Thoracic aorta (tissue), 2 donors: ENCODE data around the gene COX14. TPM values are rescaled to one million over a fixed set of nuclear protein-coding genes. Genes with fewer than 3 reads are reported as not detected.

Experiments used
- ATAC-seq: fragments of 150-250 bp; one replicate; pipeline ENCODE4 v1.8.0; 2017; ENCODE audit warnings: low read depth; ENCODE audit not compliant: insufficient number of reproducible peaks, low FRiP score
- DNase-seq: peaks from one replicate; pipeline ENCODE4 v3.0.0-alpha.2; 2020; ENCODE audit warnings: low spot score
- H3K27ac ChIP-seq, 2 donors: fragments of 200-600 bp; sonication (generic); 1 replicate in 1 of 2; 2 replicates in 1 of 2; pipeline ENCODE4 v1.5.1; 2016; ENCODE audit warnings: mild to moderate bottlenecking in 2 of 2, moderate library complexity in 2 of 2
- H3K27me3 ChIP-seq: fragments of 200-600 bp; sonication (generic); replicated peaks from 2 replicates; pipeline ENCODE4 v1.6.0; 2016; ENCODE audit warnings: mild to moderate bottlenecking; ENCODE audit not compliant: insufficient read depth
- H3K36me3 ChIP-seq: fragments of 200-600 bp; sonication (generic); one replicate; pipeline ENCODE4 v1.5.1; 2016
- H3K4me1 ChIP-seq, 2 donors: fragments of 200-600 bp; sonication (generic); 1 replicate in 1 of 2; 2 replicates in 1 of 2; pipeline versions ENCODE4 v1.5.1 to v1.6.0; 2016; ENCODE audit warnings: low read depth in 2 of 2, mild to moderate bottlenecking in 1 of 2; ENCODE audit not compliant: control insufficient read depth in 1 of 2
- H3K4me3 ChIP-seq: fragments of 200-600 bp; sonication (generic); 2 replicates; pipeline ENCODE4 v1.5.1; 2016; ENCODE audit warnings: mild to moderate bottlenecking
- H3K9me3 ChIP-seq: fragments of 200-600 bp; sonication (generic); 2 replicates; pipeline ENCODE4 v1.5.1; 2016
- CTCF ChIP-seq: fragments of 200-600 bp; sonication (generic); IDR thresholded peaks from one replicate; pipeline ENCODE4 v1.5.1; 2019; ENCODE audit warnings: antibody characterized with exemption
- total RNA-seq, 2 donors: library from RNA; depleted of rRNA; stranded (reverse); fragments of >200 nt; gene quantifications; one replicate each; pipeline versions ENCODE4 v1.1.0 to v1.2.3, GENCODE V29; 2016

Gene COX14
- total RNA-seq, 2 donors from 2014 or later: 50.8 to 57.2 TPM

GRCh38 chr12:50101663-50102062 is 10.4 kb upstream of the COX14 start:
- TF ChIP-seq CTCF: peak; percentile 39
- H3K4me1 ChIP-seq: peaks cover 8 to 16% of the 10 kb centered on the region in 2 donors
- H3K9me3 ChIP-seq: no peaks in the 10 kb centered on the region
- ATAC-seq (no peak), DNase-seq (no peak)
- H3K36me3 ChIP-seq: peaks cover 30% of the 10 kb centered on the region
- no peaks in the 10 kb centered on the region for H3K27me3 ChIP-seq
- H3K4me3 ChIP-seq: no peak overlapping the region
- no peak overlapping the region for H3K27ac ChIP-seq

GRCh38 chr12:50102131-50102531 is 9.9 kb upstream of the COX14 start:
- H3K27me3 ChIP-seq: no peaks in the 10 kb centered on the region
- DNase-seq: no peak
- no peaks in the 10 kb centered on the region for H3K9me3 ChIP-seq
- no peak for TF ChIP-seq CTCF
- peaks cover 8 to 16% of the 10 kb centered on the region in 2 donors for H3K4me1 ChIP-seq
- ATAC-seq: no peak
- no peak overlapping the region for H3K4me3 ChIP-seq
- no peak overlapping the region for H3K27ac ChIP-seq
- peaks cover 25% of the 10 kb centered on the region for H3K36me3 ChIP-seq

- peaks cover 8 to 16% of the 10 kb centered on the region in 2 donors for H3K4me1 ChIP-seq
- DNase-seq: no peak
- H3K4me3 ChIP-seq: no peak overlapping the region
- no peaks in the 10 kb centered on the region for H3K27me3 ChIP-seq
- TF ChIP-seq CTCF: no peak
- H3K9me3 ChIP-seq: no peaks in the 10 kb centered on the region
- H3K36me3 ChIP-seq: peaks cover 19% of the 10 kb centered on the region
- H3K27ac ChIP-seq: no peak overlapping the region
- ATAC-seq: no peak
These were observed 9.3 kb upstream of the COX14 start for GRCh38 chr12:50102646-50103309.

- DNase-seq (no peak), ATAC-seq (no peak)
- Histone ChIP-seq H3K27ac (no peak overlapping the region), H3K36me3 (peaks cover 13% of the 10 kb centered on the region), H3K4me1 (peaks cover 8 to 16% of the 10 kb centered on the region in 2 donors), H3K4me3 (no peak overlapping the region), H3K27me3 (no peaks in the 10 kb centered on the region), H3K9me3 (no peaks in the 10 kb centered on the region)
- TF ChIP-seq CTCF: no peak
These were observed 8.7 kb upstream of the COX14 start for GRCh38 chr12:50103351-50103750.

GRCh38 chr12:50103767-50104321 is 8.2 kb upstream of the COX14 start, which contains the start of gene GPD1:
Gene GPD1, plus strand, starts transcription at chr12:50104008. Its CDS starts 43 bp downstream, at chr12:50104051.
- H3K4me3 ChIP-seq: no peak within 1 kb of the TSS
- peak; percentile 12 for TF ChIP-seq CTCF
- H3K27ac ChIP-seq: no peak within 1 kb of the TSS
- DNase-seq (no peak), ATAC-seq (no peak)
- H3K4me1 ChIP-seq: peaks cover 8 to 16% of the 10 kb centered on the region in 2 donors
- peaks cover 8% of the 10 kb centered on the region for H3K36me3 ChIP-seq
- H3K27me3 ChIP-seq: no peaks in the 10 kb centered on the region
- no peaks in the 10 kb centered on the region for H3K9me3 ChIP-seq
